HEK293 (cell line): Measurements from ENCODE around the gene DEPDC5.

ENCODE experiments used
- CTCF ChIA-PET: fragments of 350-600 bp; formaldehyde crosslinking; extraction: SDS; loops from one replicate; lab custom pipeline; 2021; ENCODE audit warnings: antibody characterized with exemption; lab: Yijun Ruan, JAX
- POLR2A ChIA-PET: fragments of 300-600 bp; formaldehyde crosslinking; extraction: SDS; loops from one replicate; lab custom pipeline; 2020; ENCODE audit warnings: antibody characterized with exemption, inconsistent platforms; lab: Yijun Ruan, JAX
- H3K27ac ChIP-seq: fragments of 200-500 bp; sonication (Bioruptor generic); 2 replicates; pipeline ENCODE4 v1.5.1; 2014; ENCODE audit warnings: low read depth, low read length, control low read depth, inconsistent platforms; ENCODE audit errors: extremely low read depth
- H3K36me3 ChIP-seq, 2 experiments: fragments of 200-500 bp in 1 of 2; sonication (Bioruptor generic) in 1 of 2; 1 replicate in 1 of 2; 2 replicates in 1 of 2; pipeline ENCODE4 v1.5.1; 2014 to 2017; ENCODE audit warnings: inconsistent platforms in 2 of 2, low read length in 2 of 2; ENCODE audit not compliant: control insufficient read depth in 2 of 2, insufficient read depth in 1 of 2
- H3K4me1 ChIP-seq: fragments of 200-500 bp; sonication (Bioruptor generic); 2 replicates; pipeline ENCODE4 v1.5.1; 2014; ENCODE audit warnings: mild to moderate bottlenecking, low read length, inconsistent platforms; ENCODE audit not compliant: control insufficient read depth, insufficient read depth
- H3K4me3 ChIP-seq: 2 replicates; pipeline ENCODE4 v1.5.1; 2011; ENCODE audit warnings: low read depth, mild to moderate bottlenecking, control low read depth, low read length, moderate library complexity
- H3K9me3 ChIP-seq: fragments of 200-500 bp; sonication (Bioruptor generic); 2 replicates; pipeline ENCODE4 v1.5.1; 2014; ENCODE audit warnings: low read depth, low read length, inconsistent platforms; ENCODE audit not compliant: control insufficient read depth, insufficient read depth
- ATF2 ChIP-seq: fragments of 450-650 bp; formaldehyde crosslinking; IDR thresholded peaks from 2 replicates; pipeline ENCODE4 v1.5.1; 2016; ENCODE audit warnings: missing biosample characterization, missing genetic modification characterization, low read depth
- KLF10 ChIP-seq: fragments of 450-650 bp; IDR thresholded peaks from 2 replicates; pipeline ENCODE4 v1.5.1; 2018; ENCODE audit warnings: missing biosample characterization, mild to moderate bottlenecking, missing genetic modification characterization
- KLF8 ChIP-seq: fragments of 450-650 bp; formaldehyde crosslinking; IDR thresholded peaks from 2 replicates; pipeline ENCODE4 v1.5.1; 2016; ENCODE audit warnings: missing biosample characterization, missing genetic modification characterization
- ZFHX2 ChIP-seq: fragments of 450-650 bp; formaldehyde crosslinking; conservative IDR thresholded peaks from 2 replicates; pipeline ENCODE4 v1.5.1; 2016; ENCODE audit warnings: missing biosample characterization, missing genetic modification characterization
- ZNF280D ChIP-seq: fragments of 450-650 bp; formaldehyde crosslinking; IDR thresholded peaks from 2 replicates; pipeline ENCODE4 v1.5.1; 2016; ENCODE audit warnings: missing biosample characterization, missing genetic modification characterization
- ZNF335 ChIP-seq: fragments of 450-650 bp; formaldehyde crosslinking; conservative IDR thresholded peaks from 2 replicates; pipeline ENCODE4 v1.5.1; 2016; ENCODE audit warnings: missing biosample characterization, missing genetic modification characterization
- ZNF362 ChIP-seq: fragments of 450-650 bp; formaldehyde crosslinking; IDR thresholded peaks from 2 replicates; pipeline ENCODE4 v1.5.1; 2016; ENCODE audit warnings: missing biosample characterization, missing genetic modification characterization
- ZNF433 ChIP-seq: fragments of 450-650 bp; formaldehyde crosslinking; IDR thresholded peaks from 2 replicates; pipeline ENCODE4 v1.5.1; 2016; ENCODE audit warnings: missing biosample characterization, missing genetic modification characterization, low read depth
- ZNF580 ChIP-seq: fragments of 450-650 bp; formaldehyde crosslinking; IDR thresholded peaks from 2 replicates; pipeline ENCODE4 v1.5.1; 2016; ENCODE audit warnings: missing biosample characterization, missing genetic modification characterization
- ZNF639 ChIP-seq: fragments of 450-650 bp; formaldehyde crosslinking; IDR thresholded peaks from 2 replicates; pipeline ENCODE4 v1.5.1; 2016; ENCODE audit warnings: missing biosample characterization, missing genetic modification characterization
- ZNF792 ChIP-seq: fragments of 450-650 bp; formaldehyde crosslinking; IDR thresholded peaks from 2 replicates; pipeline ENCODE4 v1.5.1; 2016; ENCODE audit warnings: missing biosample characterization, missing genetic modification characterization

DEPDC5 gene

GRCh38 chr22:31749636-31750364 lies 4.0 kb upstream of the DEPDC5 start, which contains the start of gene PRR14L (continued):
- TF ChIP-seq ZNF580 (tag by site-specific recombination): peak; percentile 21; the same call in 1 of the 2 replicates

- peak overlapping the region; percentile 47; the same call in 1 of the 2 replicates for H3K27ac ChIP-seq
- peak overlapping the region; percentile 22; the same call in 1 of the 2 replicates for H3K4me3 ChIP-seq
- ChIA-PET POLR2A (interaction anchor here (0.6 to 1.4 kb wide), 6 partner anchors 53 to 650 kb away, joined by 3 to 6 read pairs (median 4); partner anchors contain the start of gene DRG1), CTCF (interaction anchor here (0.6 to 1.2 kb wide), 3 partner anchors 220 to 785 kb away, joined by 3 to 4 read pairs (median 3); no protein-coding TSS in a partner anchor)
- TF ChIP-seq KLF8 (tag by site-specific recombination) (no peak), ZNF335 (peak; percentile 78), ZNF280D (tag by site-specific recombination) (no peak)
- peaks cover 23% of the 10 kb centered on the region; the same call in 1 of the 2 replicates for H3K4me1 ChIP-seq
- H3K9me3 ChIP-seq: no peaks in the 10 kb centered on the region
- peaks cover 8 to 9% of the 10 kb centered on the region in 2 experiments for H3K36me3 ChIP-seq
Measured at GRCh38 chr22:31750365-31751284, 3.2 kb upstream of the DEPDC5 start.

- Histone ChIP-seq H3K4me3 (no peak overlapping the region), H3K27ac (peak overlapping the region; percentile 94; the same call in 1 of the 2 replicates), H3K4me1 (peaks cover 26% of the 10 kb centered on the region; the same call in 1 of the 2 replicates), H3K9me3 (no peaks in the 10 kb centered on the region), H3K36me3 (peaks cover 5 to 10% of the 10 kb centered on the region in 2 experiments)
- ChIA-PET CTCF (interaction anchor here (0.6 to 1.2 kb wide), 3 partner anchors 114 to 545 kb away, joined by 3 to 4 read pairs (median 4); no protein-coding TSS in a partner anchor), POLR2A (interaction anchor here (1.3 to 2.8 kb wide), 7 partner anchors 75 to 353 kb away, joined by 3 to 20 read pairs (median 7); partner anchors contain the start of genes DRG1 and PISD)
- TF ChIP-seq ZNF362 (0 out of 2 replicates have a peak, but pooled peaks have one; percentile 54), ZNF639 (0 out of 2 replicates have a peak, but pooled peaks have one; percentile 38), KLF10 (tag by site-specific recombination) (no peak), ZNF335 (0 out of 2 replicates have a peak, but pooled peaks have one; percentile 15), ATF2 (peak; percentile 56; the same call in 1 of the 2 replicates), ZNF433 (tag by site-specific recombination) (no peak), ZFHX2 (tag by site-specific recombination) (no peak), ZNF792 (tag by site-specific recombination) (no peak)
Measured at GRCh38 chr22:31752096-31752847, 1.5 kb upstream of the DEPDC5 start.
